A673 (cell line): ENCODE data around the gene ARL10. TPM values are rescaled to one million over a fixed set of nuclear protein-coding genes. Genes with fewer than 3 reads are reported as not detected.

Source experiments
- BruUV-seq: library from RNA; stranded (reverse); fragments of 400-500 nt; replicated peaks from 2 replicates; lab custom pipeline; 2021; lab: Mats Ljungman, UMichigan
- CTCF ChIA-PET: fragments of 300-600 bp; sonication (Branson Sonifier 250); formaldehyde crosslinking; loops from one replicate; lab custom pipeline; 2022; ENCODE audit warnings: antibody characterized with exemption; lab: Charles Lee
- POLR2A ChIA-PET: fragments of 300-600 bp; sonication (Branson Sonifier 250); formaldehyde crosslinking; loops from one replicate; lab custom pipeline; 2022; ENCODE audit warnings: antibody characterized with exemption; ENCODE audit not compliant: low non-redundant PET; lab: Charles Lee
- DNase-seq: peaks from one replicate; pipeline ENCODE4 v3.0.0-alpha.2; 2015; ENCODE audit warnings: low spot score
- H3K27ac ChIP-seq: fragments of 200-600 bp; sonication (generic); 2 replicates; pipeline ENCODE4 v1.5.1; 2016; ENCODE audit warnings: mixed run types, low read depth, mild to moderate bottlenecking, mixed read lengths, antibody characterized with exemption, low read length; ENCODE audit not compliant: poor library complexity, severe bottlenecking
- H3K27me3 ChIP-seq: fragments of 200-600 bp; sonication (generic); replicated peaks from 2 replicates; pipeline ENCODE4 v1.6.1; 2017; ENCODE audit warnings: mixed run types, low read depth, mild to moderate bottlenecking, mixed read lengths, antibody characterized with exemption, low read length; ENCODE audit not compliant: insufficient read depth, poor library complexity
- H3K36me3 ChIP-seq: fragments of 200-600 bp; sonication (generic); 2 replicates; pipeline ENCODE4 v1.6.1; 2016; ENCODE audit warnings: mixed run types, mild to moderate bottlenecking, mixed read lengths, antibody characterized with exemption, low read length; ENCODE audit not compliant: insufficient read depth, poor library complexity, severe bottlenecking
- H3K4me1 ChIP-seq: fragments of 200-600 bp; sonication (generic); 2 replicates; pipeline ENCODE4 v1.6.1; 2017; ENCODE audit warnings: mixed run types, mild to moderate bottlenecking, mixed read lengths, antibody characterized with exemption, low read length; ENCODE audit not compliant: insufficient read depth, poor library complexity, severe bottlenecking
- H3K4me3 ChIP-seq: fragments of 200-600 bp; sonication (generic); 2 replicates; pipeline ENCODE4 v1.5.1; 2016; ENCODE audit warnings: low read depth, mixed run types, mild to moderate bottlenecking, mixed read lengths, low read length; ENCODE audit not compliant: poor library complexity, severe bottlenecking
- H3K9me3 ChIP-seq: fragments of 200-600 bp; sonication (generic); 2 replicates; pipeline ENCODE4 v1.6.1; 2016; ENCODE audit warnings: mixed run types, low read depth, mild to moderate bottlenecking, mixed read lengths, antibody characterized with exemption, low read length; ENCODE audit not compliant: poor library complexity, severe bottlenecking
- EZH2 ChIP-seq: fragments of 200-600 bp; sonication (generic); IDR thresholded peaks from 2 replicates; pipeline ENCODE4 v1.6.1; 2017; ENCODE audit warnings: borderline replicate concordance, low read depth, mild to moderate bottlenecking, mixed read lengths, antibody characterized with exemption, low read length; ENCODE audit not compliant: poor library complexity, severe bottlenecking
- intact Hi-C: fragments of 100-400 bp; cut with micrococcal nuclease; formaldehyde crosslinking; loops from one replicate; pipeline ENCODE4 v1.10.0; 2022; ENCODE audit not compliant: unreplicated experiment
- total RNA-seq: library from RNA; stranded (reverse); gene quantifications from 2 replicates; pipeline ENCODE4 v1.2.3, GENCODE V29; 2021
- TF ChIP-seq, protein P1 (sequence below): fragments of 300-800, 200-600 bp; sonication (generic); conservative IDR thresholded peaks from 2 replicates; pipeline ENCODE4 v1.5.1; 2017; ENCODE audit warnings: low read depth, mild to moderate bottlenecking, antibody characterized with exemption, low read length, moderate library complexity, mixed read lengths

The ARL10 gene
- total RNA-seq, 1 experiment from 2014 or later, result 13.6 TPM

DNA sequence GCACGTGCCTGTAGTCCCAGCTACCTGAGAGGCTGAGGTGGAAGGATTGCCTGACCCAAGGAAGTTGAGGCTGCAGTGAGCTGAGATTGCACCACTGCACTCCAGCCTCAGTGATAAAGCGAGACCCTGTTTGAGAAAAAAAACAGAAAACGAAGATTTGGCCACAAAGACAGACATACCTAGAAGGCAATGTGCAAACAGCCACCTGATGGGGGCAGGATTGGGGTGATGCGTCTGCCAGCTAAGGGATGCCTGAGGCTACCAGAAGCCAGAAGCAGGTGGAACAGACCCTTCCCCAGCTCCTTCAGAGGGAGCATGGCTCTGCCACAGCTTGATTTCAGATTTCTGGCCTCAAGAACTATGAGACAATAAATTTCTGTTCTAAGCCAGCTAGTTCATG is 26.2 kb downstream of the ARL10 start:
- Histone ChIP-seq H3K4me3 (no peak overlapping the region), H3K9me3 (no peaks in the 10 kb centered on the region), H3K36me3 (peaks cover 4% of the 10 kb centered on the region), H3K4me1 (peaks cover 13% of the 10 kb centered on the region), H3K27me3 (no peaks in the 10 kb centered on the region), H3K27ac (no peak overlapping the region)
- ChIA-PET CTCF (no interaction called here), POLR2A (no interaction called here)
- intact Hi-C loops, result no loop called here
- no TSS peak for BruUV-seq
- DNase-seq, result no peak
- TF ChIP-seq, protein P1, sequence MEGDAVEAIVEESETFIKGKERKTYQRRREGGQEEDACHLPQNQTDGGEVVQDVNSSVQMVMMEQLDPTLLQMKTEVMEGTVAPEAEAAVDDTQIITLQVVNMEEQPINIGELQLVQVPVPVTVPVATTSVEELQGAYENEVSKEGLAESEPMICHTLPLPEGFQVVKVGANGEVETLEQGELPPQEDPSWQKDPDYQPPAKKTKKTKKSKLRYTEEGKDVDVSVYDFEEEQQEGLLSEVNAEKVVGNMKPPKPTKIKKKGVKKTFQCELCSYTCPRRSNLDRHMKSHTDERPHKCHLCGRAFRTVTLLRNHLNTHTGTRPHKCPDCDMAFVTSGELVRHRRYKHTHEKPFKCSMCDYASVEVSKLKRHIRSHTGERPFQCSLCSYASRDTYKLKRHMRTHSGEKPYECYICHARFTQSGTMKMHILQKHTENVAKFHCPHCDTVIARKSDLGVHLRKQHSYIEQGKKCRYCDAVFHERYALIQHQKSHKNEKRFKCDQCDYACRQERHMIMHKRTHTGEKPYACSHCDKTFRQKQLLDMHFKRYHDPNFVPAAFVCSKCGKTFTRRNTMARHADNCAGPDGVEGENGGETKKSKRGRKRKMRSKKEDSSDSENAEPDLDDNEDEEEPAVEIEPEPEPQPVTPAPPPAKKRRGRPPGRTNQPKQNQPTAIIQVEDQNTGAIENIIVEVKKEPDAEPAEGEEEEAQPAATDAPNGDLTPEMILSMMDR, result no peak
- no peak for TF ChIP-seq EZH2

DNA sequence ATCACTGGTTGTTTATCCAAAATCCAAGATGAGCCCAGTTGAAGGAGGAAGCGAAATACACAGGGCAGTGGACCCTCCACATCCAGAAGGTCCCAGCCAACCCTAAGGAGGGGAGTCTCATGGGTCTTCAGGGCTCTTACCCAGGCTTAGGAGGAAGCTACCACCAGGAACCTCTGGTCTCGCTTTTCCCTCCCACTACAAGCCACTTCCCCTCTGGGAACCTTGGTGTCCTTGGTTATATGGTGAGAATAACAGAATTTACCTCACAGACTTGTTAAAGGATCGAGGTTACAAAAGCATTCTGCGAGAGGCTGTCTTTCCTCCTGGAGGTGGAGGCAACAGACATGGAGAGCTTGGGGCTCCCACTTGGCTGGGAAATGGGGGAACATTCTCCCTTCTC is 26.7 kb downstream of the ARL10 start:
- H3K4me3 ChIP-seq, result no peak overlapping the region
- TF ChIP-seq EZH2, result no peak
- TF ChIP-seq, protein P1, result no peak
- no peaks in the 10 kb centered on the region for H3K27me3 ChIP-seq
- ChIA-PET POLR2A (no interaction called here), CTCF (no interaction called here)
- H3K27ac ChIP-seq, result no peak overlapping the region
- H3K9me3 ChIP-seq, result no peaks in the 10 kb centered on the region
- DNase-seq, result no peak
- H3K4me1 ChIP-seq, result peaks cover 8% of the 10 kb centered on the region
- H3K36me3 ChIP-seq, result no peaks in the 10 kb centered on the region
- intact Hi-C loops, result no loop called here
- no TSS peak for BruUV-seq

GRCh38 chr5:176392526-176392925 is 27.2 kb downstream of the ARL10 start:
- POLR2A ChIA-PET, result no interaction called here
- no TSS peak for BruUV-seq
- TF ChIP-seq, protein P1, result no peak
- TF ChIP-seq EZH2, result no peak
- intact Hi-C loops, result no loop called here
- H3K36me3 ChIP-seq, result no peaks in the 10 kb centered on the region
- peaks cover 3% of the 10 kb centered on the region for H3K4me1 ChIP-seq
- H3K9me3 ChIP-seq, result no peaks in the 10 kb centered on the region
- H3K27me3 ChIP-seq, result no peaks in the 10 kb centered on the region
- no peak overlapping the region for H3K27ac ChIP-seq
- CTCF ChIA-PET, result no interaction called here
- no peak for DNase-seq
- no peak overlapping the region for H3K4me3 ChIP-seq
